ENCODE results near the gene ZNF345.

Gene ZNF345

DNA sequence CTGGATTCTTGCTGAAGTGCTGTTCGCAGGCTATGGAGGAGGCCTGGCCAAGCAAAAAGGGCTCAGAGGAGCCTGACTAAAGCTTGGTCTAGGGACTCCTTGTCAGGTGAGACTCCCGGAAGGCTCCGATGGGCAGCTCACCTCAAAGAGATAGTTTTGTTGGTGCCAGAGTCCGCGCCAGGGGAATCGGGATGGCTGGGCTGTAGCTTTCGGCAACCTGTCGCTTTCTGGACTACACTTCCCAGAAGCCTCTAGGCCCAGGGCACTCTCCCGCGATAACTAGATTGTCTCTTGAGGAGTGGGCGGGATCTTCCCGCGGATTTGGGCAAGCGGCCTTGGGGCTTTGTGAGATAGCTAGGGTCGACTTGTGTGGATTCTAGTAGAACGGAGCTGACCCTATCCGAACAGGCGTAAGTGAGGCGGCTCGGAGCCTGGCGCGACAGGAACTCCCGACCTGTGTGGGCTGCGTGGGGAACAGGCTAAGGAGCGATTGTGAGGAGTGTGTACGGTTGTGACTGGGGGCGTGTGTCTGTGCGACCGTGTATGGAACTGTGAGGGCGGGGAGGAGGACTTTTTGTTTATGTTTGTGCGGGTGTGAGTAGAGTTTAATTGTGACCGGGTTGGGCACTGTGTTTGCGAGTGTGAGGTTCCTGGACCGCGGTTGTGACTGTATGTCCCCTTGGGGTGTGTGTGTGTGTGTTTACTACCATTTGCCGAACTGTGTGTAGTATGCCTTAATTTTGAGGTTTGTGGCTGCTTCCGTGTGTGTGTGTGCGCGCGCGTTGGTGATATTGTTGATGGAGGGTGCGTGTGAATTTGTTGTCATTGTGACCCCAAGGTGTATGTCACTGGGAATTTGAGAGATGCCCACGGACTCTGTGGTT lies at the start of gene ZNF345:
TSS of gene ZNF345 (plus strand) at position 318 of the 884 bp plus-strand sequence. CDS start 25,955 bp downstream, outside the sequence.
- DNase-seq: peak; percentile 81

DNA sequence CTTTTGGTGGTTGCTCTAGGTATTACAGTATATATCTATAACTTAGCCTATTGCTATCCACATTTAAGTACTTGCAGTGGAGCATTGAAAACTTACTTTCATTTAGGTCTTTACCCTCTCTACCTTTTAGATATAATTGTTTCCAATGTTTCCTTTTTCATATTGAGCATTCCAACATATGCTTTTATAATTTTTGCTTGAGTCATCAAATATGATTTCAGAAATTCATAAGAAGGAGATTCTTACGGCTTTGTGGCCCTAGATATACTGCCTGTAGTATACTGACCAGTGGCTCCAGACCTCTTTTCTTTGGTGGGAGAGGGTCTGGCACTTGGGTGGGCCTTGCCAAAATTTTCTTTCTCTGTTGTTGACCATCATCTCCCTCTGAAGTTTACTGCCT lies 45.3 kb upstream of the ZNF345 start:
- no peak for DNase-seq

DNA sequence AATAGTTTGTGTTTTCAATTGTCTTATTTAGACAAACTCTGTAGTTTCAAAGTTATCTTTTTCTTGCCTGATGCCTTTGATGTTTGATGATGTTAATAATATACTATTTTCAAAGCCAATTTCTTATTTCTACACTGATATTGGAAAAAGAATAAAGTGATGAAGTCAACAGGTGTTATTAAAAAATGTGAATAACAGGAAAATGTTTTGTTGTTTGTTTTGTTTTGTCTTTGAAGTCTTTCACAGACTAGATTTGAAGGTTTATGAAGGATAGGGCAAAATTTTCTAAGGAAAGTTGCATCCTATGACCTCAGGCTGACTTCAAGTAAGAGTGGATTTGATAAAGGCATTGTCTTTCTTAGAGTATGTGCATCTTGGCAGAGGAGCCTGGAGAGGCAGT lies 43.6 kb upstream of the ZNF345 start:
- DNase-seq: no peak

DNA sequence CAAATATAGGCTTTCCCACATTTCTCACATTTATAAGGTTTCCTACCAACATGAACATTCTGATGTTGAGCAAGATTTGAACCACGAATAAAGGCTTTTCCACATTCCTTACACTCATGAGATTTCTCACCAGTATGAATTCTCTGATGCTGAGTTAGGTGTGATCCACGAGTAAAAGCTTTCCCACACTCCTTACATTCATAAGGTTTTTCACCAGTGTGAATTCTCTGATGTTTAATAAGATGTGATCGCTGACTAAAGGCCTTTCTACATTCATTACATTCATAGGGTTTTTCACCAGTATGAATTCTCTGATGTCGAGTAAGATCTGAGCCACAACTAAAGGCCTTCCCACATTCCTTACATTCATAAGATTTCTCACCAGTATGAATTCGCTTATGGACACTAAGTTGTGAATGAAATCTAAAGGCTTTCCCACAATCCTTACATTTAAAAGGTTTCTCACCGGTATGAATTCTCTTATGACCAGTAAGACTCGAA lies 31.5 kb upstream of the ZNF345 start:
- no peak for DNase-seq

DNA sequence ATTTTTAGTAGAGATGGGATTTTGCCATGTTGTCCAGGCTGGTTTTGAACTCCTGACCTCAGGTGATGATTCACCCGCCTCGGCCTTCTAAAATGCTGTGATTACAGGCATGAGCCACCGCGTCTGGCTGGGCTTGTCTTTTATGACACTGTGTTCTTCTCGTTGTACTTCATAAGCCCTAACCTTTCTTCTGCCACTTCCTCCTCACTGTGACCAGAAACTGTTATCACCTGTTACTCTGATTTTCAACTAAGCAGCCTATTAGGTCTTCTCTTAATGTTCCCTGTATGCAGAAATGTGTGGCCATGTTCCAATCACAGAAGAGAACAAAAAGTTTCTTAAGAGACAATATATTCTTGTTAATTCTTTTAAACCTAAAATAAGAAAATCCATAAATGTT lies 28.9 kb upstream of the ZNF345 start:
- no peak for DNase-seq

DNA sequence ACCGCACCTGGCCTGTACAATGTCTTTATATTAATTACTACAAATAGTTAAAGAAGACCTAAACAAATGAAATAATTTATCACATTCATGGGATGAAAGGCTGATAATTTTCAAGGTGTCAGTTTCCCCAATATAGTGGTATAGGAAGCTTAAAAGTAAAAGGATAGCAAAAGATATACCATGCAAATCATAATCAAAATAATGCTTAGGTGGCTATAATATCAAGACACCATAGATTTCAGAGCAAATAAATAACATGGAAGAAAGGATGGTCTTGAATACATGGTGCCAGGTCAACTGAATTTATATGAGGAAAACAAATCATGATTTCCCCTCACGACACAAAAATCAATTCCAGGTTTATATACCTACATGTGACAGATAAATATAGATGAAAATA lies 17.2 kb upstream of the ZNF345 start:
- no peak for DNase-seq

DNA sequence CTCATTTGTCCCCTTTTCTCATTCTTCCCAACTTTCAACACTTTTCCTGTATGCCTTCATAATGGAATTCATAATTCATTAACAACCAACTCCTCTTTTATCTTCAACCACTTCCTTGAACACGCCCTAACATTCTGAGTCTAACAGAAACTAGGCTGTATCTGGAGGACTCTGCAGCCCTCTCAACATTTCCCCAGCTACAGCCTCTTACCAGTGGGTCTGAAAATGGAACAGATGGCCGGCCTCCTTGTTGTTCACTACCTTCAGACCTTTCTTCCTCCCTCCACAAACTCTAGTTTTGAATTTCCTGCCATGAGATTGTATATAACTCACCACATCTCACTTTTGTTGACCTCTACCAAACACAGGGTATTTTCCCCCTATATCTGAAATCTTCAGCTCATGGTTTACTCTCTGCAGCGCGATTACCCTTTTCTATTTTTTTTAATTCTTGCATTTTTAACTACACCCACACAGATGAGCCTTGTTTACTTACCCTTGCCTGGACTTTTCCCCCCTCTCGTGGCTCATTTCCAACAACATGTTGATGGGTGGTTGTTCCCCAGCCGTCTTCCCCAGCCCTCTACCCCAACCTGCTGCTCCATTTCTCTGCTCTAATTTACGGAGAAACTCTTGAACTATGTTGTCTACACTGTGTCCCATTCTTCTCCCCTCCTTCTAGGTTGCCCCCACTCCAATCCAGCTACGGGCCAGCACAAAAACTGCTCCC lies 13.3 kb upstream of the ZNF345 start:
- no peak for DNase-seq

DNA sequence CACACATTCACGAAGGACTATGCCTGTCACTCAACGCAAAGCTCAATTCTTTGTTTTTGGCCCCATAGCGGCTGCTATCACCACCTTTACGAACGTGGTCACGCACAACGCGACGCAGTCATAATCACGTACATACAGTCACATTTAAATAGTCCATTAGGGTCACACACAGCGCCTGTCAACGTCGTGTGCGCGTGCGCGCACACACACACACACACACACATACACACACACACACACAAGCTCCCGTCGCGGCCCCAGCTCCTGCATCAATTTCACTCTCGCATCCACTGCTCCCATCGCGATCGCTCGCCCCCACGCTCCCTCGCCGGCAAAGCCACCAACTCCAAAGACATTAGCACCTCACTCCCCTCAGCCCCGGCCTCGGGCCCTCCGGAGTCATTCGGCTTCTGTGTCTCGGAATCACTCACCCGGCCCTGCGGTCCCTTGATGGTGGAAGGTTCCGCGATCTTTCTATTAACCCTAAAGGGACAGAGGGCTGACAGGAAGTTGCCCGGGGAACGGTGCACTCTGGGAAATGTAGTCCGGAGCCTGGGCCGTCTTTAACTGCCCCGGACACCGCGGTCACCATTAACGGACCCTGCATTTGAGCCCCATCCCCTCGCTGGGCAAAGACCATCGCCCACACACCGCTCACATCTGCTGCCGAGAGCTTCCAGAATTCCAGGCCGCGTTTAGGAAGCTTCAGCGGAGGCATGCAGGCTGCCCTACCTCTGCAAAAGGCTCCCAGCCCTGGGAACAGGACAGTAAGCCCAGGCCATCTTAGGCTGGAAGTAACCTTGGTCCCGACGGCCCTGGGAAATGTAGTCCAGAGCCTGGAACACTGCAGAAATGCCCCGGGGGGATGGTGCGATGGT lies 12.5 kb upstream of the ZNF345 start, which contains the start of gene ZNF790:
TSS of gene ZNF790 (minus strand) at position 482 of the 878 bp plus-strand sequence. CDS start 12,768 bp downstream, outside the sequence.
- peak; percentile 85 for DNase-seq

DNA sequence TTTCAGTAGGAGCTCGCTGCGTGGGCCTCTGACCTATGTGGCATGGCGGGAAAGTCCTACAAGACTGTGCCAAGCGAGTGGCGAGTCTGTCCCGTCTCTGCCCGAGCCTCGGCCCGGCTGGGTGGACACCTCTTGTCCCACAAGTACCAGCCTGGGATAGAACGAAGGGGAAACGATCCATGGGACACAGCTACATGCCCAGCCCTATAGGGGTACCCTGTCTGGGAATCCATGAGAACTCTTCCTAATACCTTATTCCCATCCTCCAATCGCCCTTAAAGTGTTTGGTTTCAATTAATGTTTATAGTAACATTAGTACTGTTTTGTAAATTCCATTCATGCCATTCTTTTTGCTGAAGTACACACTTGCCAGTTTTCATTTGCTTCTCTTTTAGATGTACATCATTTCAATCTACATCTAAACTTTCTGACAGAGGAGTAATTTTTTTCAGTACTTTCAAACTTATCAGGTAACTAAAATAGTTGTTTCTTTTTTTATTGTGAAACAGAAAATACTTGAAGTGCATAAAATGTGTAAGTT lies 11.8 kb upstream of the ZNF345 start:
- DNase-seq: no peak

DNA sequence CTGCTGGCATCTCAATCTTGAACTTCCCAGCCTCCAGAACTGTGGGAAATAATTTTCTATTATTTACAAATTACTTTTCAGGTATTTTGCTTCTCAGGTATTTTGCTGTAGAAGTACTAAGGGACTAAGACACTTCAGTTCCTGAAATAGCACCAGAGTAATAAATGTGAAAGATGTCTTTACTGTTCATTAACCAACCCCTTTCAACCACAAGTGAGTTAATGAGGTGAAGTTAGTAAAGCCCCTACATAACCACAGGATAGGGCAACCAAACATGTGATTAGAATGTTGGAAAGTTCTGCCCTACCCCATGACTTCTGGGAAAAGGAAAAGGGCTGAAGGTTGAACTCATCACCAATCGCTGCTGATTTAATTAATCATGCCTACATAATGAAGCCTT lies 2.7 kb upstream of the ZNF345 start:
- DNase-seq: no peak

DNA sequence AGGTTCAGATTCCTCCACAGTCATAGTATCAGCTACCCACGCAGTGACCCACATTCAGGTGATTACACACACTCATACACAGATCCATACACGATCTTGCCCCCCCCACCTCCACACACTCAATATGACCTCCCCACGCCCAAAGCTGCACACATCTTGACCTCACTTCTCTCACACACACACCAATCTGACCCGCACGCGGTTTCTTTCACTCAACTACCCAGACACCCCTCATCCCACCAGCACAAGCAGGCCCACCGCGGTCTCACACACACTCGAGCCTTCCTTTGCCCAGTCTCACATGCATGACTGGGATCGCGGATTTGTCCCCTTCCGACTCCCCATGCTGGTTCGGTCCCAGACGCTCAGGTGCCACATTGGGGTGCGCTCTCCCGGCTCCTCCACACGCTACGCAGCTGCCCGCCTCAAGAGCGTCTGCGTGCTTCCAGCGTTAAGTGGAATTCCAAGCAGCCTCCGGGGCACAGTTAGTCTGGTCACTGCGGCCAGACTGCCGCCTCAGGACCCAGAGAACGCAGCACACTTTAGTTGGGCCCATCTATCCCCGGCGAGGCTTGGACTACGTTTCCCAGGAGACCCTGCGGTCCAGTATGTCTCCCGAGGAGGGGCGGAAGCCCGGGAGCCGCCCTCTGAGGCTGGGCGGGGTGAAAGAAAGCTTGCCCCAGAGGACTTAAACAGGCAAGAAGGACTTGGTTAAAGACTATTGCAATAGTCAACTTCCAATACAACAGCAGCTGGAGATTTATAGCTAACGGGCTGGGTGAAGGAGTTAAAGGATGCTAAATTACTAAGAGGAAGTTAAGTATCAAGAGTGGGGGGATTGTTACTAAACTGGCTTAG lies 746 bp upstream of the ZNF345 start:
- DNase-seq: peak; percentile 86

DNA sequence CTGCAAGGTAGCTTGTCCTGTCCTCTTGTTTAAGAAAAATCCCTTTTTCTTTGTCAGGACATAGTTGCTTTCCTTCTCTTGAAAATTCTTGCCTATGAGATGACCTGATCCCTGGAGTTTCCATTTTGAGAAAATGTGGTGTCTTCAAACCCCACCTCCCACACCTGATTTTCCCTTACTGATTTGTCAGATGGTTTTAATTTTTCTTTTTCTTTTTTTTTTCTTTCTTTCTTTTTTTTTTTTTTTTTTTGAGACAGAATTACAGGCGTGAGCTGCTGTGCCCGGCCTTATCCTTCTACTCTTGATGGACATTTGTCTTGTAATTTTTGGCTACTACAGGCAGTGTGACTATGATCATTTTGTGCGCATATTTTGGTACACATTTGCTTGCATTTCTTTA lies 1.2 kb downstream of the ZNF345 start:
- DNase-seq: no peak

DNA sequence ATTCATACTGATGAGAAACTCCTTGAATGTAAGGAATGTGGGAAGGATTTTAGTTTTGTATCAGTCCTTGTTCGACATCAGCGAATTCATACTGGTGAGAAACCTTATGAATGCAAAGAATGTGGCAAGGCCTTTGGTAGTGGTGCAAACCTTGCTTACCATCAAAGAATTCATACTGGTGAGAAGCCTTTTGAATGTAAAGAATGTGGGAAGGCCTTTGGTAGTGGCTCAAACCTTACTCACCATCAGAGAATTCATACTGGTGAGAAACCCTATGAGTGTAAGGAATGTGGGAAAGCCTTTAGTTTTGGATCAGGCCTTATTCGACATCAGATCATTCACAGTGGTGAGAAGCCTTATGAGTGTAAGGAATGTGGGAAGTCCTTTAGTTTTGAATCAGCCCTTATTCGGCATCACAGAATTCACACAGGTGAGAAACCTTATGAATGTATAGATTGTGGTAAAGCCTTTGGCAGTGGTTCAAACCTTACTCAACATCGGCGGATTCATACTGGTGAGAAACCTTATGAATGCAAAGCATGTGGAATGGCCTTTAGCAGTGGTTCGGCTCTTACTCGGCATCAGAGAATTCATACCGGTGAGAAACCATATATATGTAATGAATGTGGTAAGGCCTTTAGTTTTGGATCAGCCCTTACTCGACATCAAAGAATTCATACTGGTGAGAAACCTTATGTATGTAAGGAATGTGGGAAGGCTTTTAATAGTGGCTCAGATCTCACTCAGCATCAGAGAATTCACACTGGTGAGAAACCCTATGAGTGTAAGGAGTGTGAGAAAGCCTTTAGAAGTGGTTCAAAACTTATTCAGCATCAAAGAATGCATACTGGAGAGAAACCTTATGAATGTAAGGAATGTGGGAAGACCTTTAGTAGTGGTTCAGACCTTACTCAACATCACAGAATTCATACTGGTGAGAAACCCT lies 26.6 kb downstream of the ZNF345 start:
- DNase-seq: no peak

DNA sequence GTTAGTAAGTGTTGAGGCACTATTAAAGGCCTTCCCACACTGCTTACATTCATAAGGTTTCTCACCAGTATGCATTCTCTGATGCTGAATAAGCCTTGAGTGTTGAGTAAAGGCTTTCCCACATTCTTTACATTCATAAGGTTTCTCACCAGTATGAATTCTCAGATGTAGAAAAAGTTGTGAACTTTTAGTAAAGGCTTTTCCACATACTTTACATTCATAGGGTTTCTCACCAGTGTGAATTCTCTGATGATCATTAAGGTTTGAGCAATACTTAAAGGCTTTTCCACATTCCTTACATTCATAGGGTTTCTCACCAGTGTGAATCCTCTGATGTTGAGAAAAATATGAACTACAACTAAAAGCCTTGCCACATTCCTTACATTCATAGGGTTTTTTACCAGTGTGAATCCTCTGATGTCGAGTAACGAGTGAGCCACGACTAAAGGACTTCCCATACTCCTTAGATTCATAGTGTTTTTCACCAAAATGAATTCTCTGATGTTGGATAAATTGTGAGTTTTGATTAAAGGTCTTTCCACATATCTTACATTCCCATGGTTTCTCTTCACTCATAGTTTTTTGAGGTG lies 41.2 kb downstream of the ZNF345 start:
- no peak for DNase-seq

DNA sequence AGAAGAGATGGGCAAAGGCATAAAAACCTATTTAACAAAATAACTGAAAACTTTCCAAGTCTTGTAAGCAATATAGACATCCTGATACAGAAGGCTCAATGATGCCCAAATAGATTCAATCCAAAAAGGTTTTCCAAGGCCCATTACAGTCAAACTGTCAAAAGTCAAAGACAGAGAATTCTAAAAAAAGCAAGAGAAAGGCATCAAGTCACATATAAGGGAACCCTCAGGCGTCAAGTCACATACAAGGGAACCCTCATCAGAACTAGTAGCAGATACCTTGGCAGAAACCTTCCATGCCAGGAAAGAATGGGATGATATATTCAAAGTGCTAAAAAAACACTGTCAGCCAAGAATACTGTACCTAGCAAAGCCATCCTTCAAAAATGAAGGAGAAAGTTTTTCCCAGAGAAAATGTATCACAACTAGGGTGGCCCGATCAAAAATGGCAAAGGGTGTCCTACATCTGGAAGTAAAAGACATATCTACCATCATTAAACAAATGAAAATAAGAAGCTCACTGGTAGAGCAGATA lies 44.2 kb downstream of the ZNF345 start:
- DNase-seq: no peak

DNA sequence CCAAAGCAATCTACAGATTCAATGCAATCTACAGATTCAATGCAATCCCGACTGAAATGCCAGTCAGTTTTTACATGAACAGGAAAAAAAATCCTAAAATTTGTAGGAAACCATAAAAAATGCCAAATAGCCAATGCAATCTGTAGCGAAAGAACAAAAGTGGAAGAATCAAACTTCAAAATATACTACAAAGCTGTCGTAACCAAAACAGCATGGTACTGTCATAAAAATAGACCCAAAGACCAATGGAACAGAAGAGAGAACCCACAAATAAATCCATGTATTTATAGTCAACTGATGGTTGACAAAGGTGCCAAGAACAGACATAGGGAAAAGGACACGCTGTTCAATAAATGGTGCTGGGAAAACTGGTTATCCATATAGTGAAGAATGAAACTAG lies 47.7 kb downstream of the ZNF345 start:
- DNase-seq: no peak

DNA sequence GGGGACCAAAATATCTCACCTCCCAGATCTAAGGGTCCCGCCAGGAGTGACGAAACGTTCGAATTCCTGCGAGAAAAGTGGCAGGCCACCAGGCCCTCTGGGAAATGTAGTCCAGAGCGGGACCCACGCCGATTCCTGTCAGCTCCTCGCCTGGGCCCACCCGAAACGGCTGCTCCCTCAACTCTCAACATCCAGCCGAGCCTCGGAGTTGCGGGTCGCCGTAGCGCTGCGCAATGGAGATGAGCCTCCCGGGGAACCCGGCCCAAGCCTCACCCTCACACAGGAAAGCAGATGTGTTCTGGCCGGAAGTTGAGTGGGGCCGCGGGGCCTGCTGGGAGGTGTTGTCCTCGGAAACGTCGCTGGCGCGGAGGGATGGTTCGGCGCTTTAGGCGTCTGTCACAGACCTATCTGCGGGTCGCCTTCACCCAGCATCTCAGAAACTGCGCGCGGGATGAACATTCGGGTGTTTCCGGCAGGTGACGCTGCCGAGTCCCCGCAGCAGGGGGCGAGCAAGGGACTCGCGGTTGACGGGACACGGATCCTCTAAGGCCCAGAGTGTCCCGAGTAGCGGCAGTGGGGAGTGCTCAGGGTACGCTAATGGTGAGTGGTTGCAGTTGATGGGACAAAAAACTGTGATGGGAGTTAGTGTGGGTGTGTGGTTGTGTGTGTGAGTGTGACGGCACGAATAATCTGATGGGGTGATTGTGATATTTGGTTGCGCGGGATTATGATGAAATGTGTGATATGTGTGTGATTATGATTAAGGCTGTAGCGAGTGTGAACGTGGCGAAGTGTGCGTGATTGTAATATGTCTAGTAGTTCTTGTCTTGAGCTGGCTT lies 65.5 kb downstream of the ZNF345 start, which contains the start of the genes ZNF568 and ZNF829:
TSS of gene ZNF568 (plus strand) at position 341 of the 839 bp plus-strand sequence. CDS start 6,439 bp downstream, outside the sequence.
TSS of gene ZNF829 (minus strand) at position 300 of the 839 bp plus-strand sequence. CDS start 1,124 bp downstream, outside the sequence.
- peak; percentile 90 for DNase-seq

DNA sequence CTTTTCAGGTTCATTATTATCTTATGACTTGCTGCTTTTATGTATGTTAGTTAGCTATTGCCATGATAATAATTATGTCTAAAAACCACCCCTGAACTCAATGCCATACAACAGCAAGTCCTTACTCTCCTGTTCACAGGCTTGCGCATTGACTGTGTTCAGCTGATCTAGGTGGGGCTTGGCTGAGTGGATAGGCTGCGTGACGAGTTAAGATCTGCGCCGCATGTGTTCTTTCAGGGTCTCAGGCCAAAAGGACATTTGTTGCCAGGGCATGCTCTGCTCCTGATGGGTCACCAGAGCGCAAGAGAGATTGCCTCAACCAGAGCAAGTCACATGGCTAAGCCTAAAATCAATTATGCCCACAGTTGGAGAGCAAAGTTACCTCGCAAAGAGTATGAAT lies 66.3 kb downstream of the ZNF345 start:
- no peak for DNase-seq
